GM21515 (cell line): ENCODE measurements around the gene ZDHHC14.
"Not testable (repeated sequence)": the region's sequence is repeated elsewhere in the genome, so short reads cannot be mapped to it uniquely, and the experiment has no call there.

ENCODE experiments used
- ATAC-seq: cut with Tn5 transposase; IDR thresholded peaks from one replicate; pipeline ENCODE4 v1.9.1; 2021; ENCODE audit not compliant: unreplicated experiment

ZDHHC14 gene

GRCh38 chr6:157548635-157549467 lies 167.9 kb downstream of the ZDHHC14 start:
- no peak for ATAC-seq

- ATAC-seq = no peak
These were observed 168.4 kb downstream of the ZDHHC14 start for GRCh38 chr6:157549468-157549745.

- ATAC-seq = no peak
These were observed 169.4 kb downstream of the ZDHHC14 start for GRCh38 chr6:157550114-157550989.

- ATAC-seq = no peak
These were observed 170.2 kb downstream of the ZDHHC14 start for GRCh38 chr6:157551041-157551832.

- ATAC-seq = no peak
These were observed 171.2 kb downstream of the ZDHHC14 start for GRCh38 chr6:157552081-157552747.

GRCh38 chr6:157552820-157553485 lies 172.0 kb downstream of the ZDHHC14 start:
- no peak for ATAC-seq

- no peak for ATAC-seq
These were observed 173.8 kb downstream of the ZDHHC14 start for GRCh38 chr6:157554747-157555146.

GRCh38 chr6:157555455-157556143 lies 174.6 kb downstream of the ZDHHC14 start:
- ATAC-seq = no peak

GRCh38 chr6:157556144-157556645 lies 175.2 kb downstream of the ZDHHC14 start:
- ATAC-seq = no peak

- ATAC-seq = no peak
These were observed 175.9 kb downstream of the ZDHHC14 start for GRCh38 chr6:157556671-157557430.

- ATAC-seq = peak; percentile 56
These were observed 176.6 kb downstream of the ZDHHC14 start for GRCh38 chr6:157557559-157557958.

GRCh38 chr6:157558049-157558448 lies 177.1 kb downstream of the ZDHHC14 start:
- ATAC-seq = no peak

GRCh38 chr6:157558487-157559200 lies 177.7 kb downstream of the ZDHHC14 start:
- no peak for ATAC-seq

GRCh38 chr6:157559201-157559756 lies 178.3 kb downstream of the ZDHHC14 start:
- no peak for ATAC-seq

GRCh38 chr6:157560063-157560462 lies 179.1 kb downstream of the ZDHHC14 start:
- ATAC-seq = not testable (repeated sequence)

GRCh38 chr6:157560691-157561413 lies 179.9 kb downstream of the ZDHHC14 start:
- ATAC-seq = peak; percentile 0

- peak; percentile 37 for ATAC-seq
These were observed 180.4 kb downstream of the ZDHHC14 start for GRCh38 chr6:157561414-157561790.
